Measurements from ENCODE around the gene MDGA2.

MDGA2 gene

GRCh38 chr14:47606566-47606965, 68.8 kb downstream of the MDGA2 start:
- DNase-seq, result no peak

DNA sequence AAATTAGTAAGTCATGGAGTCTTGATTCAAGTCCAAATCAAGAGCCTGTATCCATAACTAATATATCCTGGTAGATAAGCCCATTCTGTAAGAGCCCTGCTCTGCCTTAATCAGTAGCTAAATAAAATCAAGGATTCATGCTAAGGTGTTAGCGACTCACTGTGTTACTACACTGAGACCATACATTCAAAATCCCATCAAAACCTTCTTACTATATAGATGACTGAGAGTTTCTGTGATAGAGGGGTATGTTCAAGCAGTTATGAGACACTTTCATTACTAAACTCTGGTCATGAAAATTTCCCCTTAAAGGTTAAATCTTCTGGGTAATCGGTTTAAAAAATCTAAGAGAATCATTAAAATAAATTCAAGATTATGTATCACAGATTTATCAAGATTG, 78.5 kb downstream of the MDGA2 start:
- DNase-seq, result no peak

DNA sequence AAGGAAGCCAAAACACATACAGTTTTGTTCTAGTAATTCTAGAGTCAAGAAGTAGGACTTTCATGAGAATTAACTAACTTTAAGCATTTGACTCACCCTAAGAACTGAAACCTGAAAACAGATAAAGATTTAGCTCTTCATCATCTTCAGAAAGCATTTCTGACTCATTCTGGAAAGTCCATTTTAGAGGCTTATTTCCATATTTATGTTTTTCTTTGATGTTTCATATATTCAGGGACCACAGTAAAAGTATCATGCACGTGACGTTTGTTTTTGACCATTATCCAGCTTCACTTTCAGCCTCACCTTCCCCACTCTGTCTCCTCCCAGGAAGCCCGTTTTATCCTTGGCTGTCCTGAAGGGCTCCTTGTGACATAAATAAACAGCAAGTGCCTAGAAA, 79.2 kb downstream of the MDGA2 start:
- DNase-seq, result no peak

- no peak for DNase-seq
Observed at GRCh38 chr14:47595552-47595951, 79.9 kb downstream of the MDGA2 start.

GRCh38 chr14:47590767-47591495, 84.5 kb downstream of the MDGA2 start:
- no peak for DNase-seq

- no peak for DNase-seq
Observed at GRCh38 chr14:47585447-47585846, 90.0 kb downstream of the MDGA2 start.

DNA sequence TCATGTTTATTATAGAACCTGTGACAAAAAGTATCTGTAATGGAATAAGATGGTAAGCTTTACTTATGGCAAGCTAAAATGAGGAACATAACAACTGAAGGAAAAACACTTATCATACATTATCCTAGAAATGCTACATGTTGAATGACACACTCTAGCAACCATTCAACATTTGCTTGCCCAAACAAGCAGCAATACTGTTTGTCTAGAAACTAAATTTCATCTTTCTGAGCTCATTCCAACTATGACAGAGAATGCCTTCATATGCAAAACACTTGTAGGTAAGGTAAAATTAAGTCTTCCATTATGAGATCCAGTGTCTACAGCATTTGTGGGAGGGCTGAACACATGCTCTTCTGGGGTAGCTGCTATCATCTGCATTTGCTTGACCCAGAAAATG, 108.1 kb downstream of the MDGA2 start:
- no peak for DNase-seq

- no peak for DNase-seq
Observed at GRCh38 chr14:47557894-47558293, 117.5 kb downstream of the MDGA2 start.

- DNase-seq, result no peak
Observed at GRCh38 chr14:47555333-47555732, 120.1 kb downstream of the MDGA2 start.

- DNase-seq, result no peak
Observed at GRCh38 chr14:47549886-47550285, 125.5 kb downstream of the MDGA2 start.

- DNase-seq, result no peak
Observed at GRCh38 chr14:47543459-47543858, 131.9 kb downstream of the MDGA2 start.

DNA sequence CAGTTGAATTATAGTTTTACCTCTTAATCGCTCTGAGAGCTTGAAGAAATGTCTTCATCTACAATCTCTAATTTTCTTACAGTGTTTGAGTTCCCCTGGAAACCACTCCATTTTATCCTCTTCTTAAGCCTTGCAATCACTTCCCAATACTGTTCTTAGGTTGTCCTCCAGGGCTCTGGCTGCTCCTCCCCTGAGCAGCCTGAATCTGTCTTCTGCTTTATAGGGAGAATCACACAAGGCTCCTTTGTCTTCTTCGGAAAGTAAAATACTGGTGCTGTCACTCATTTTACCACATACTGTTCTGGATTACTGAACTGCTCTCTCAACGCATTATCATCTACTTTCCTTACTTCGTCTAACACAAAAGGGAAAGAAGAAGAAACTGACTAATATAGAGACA, 133.7 kb downstream of the MDGA2 start:
- no peak for DNase-seq

GRCh38 chr14:47539031-47539461, 136.4 kb downstream of the MDGA2 start:
- DNase-seq, result peak; percentile 28

GRCh38 chr14:47536341-47536740, 139.1 kb downstream of the MDGA2 start:
- no peak for DNase-seq

GRCh38 chr14:47526591-47527244, 148.7 kb downstream of the MDGA2 start:
- DNase-seq, result no peak

GRCh38 chr14:47524524-47524923, 150.9 kb downstream of the MDGA2 start:
- DNase-seq, result no peak

- no peak for DNase-seq
Observed at GRCh38 chr14:47520382-47520781, 155.0 kb downstream of the MDGA2 start.

GRCh38 chr14:47511829-47512228, 163.6 kb downstream of the MDGA2 start:
- DNase-seq, result no peak

GRCh38 chr14:47509957-47510356, 165.4 kb downstream of the MDGA2 start:
- DNase-seq, result no peak

DNA sequence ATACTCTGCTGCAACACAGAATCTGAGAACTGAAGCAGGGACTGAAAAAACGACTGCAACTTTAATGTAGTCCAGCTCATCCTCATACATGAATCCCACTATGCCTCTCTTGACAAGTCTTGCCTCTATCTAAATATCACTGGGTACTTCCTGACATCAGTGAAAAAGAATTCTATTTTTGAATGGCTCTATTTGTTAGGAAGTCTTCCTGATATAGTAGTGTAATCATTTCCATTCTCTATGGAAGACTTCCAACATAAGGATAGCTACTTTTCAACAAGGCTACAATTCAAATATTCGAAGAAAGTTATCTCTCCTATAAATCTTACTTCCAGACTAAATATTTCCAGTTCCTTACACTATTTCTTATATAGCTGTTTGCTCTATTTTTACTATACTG, 167.5 kb downstream of the MDGA2 start:
- no peak for DNase-seq

GRCh38 chr14:47500369-47500768, 175.0 kb downstream of the MDGA2 start:
- DNase-seq, result no peak

- DNase-seq, result no peak
Observed at GRCh38 chr14:47490766-47491165, 184.6 kb downstream of the MDGA2 start.

GRCh38 chr14:47490353-47490752, 185.1 kb downstream of the MDGA2 start:
- no peak for DNase-seq

GRCh38 chr14:47485421-47485820, 190.0 kb downstream of the MDGA2 start:
- no peak for DNase-seq

GRCh38 chr14:47483449-47483848, 192.0 kb downstream of the MDGA2 start:
- DNase-seq, result no peak
